ENCODE measurements around the gene CR1. TPM values are rescaled to one million over a fixed set of nuclear protein-coding genes. Genes with fewer than 3 reads are reported as not detected.
"Not testable (repeated sequence)": the region's sequence is repeated elsewhere in the genome, so short reads cannot be mapped to it uniquely, and the experiment has no call there.

Gene CR1
- total and polyA plus RNA-seq, 2 of the 4 experiments (the other 2 are of a cell fraction), result not detected

DNA sequence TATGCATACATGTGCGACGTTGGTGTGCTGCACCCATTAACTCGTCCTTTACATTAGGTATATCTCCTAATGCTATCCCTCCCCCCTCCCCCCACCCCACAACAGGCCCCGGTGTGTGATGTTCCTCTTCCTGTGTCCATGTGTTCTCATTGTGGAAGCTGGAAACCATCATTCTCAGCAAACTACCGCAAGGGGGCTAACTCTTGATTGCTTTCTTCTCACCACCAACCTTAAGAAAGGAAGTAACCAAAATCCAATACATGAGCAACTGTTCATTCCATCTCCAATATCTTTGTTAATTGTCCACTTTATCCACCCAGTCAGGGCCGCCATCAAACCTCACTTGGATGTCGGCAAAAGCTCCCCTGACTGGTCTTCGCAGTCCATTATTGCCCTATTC lies 676 bp upstream of the CR1 start:
- H3K4me2 ChIP-seq (ENCODE audit: low read depth, low read length); BruUV-seq (replicated peaks); H3K56ac ChIP-seq (ENCODE audit: extremely low read depth, insufficient read depth, low read length); H2AFZ ChIP-seq (replicated peaks; ENCODE audit: low read length, poor library complexity); H3K79me1 ChIP-seq (ENCODE audit: low read depth in 1 of 2, low read length in 2 of 2); H2AK9ac ChIP-seq (replicated peaks; ENCODE audit: low read depth, low read length, poor library complexity); H3K36me3 ChIP-seq (ENCODE audit: control insufficient read depth, insufficient read depth, low read length); dilution Hi-C loops (cut with HindIII; ENCODE audit: low sequenced_read_pairs, unreplicated experiment); H2BK120ac ChIP-seq (ENCODE audit: low read depth, low read length); H3K9ac ChIP-seq (ENCODE audit: low read depth, low read length); intact Hi-C loops (cut with micrococcal nuclease); H4K8ac ChIP-seq (ENCODE audit: low read depth in 2 of 2, low read length in 2 of 2); H3K9me3 ChIP-seq (ENCODE audit: control insufficient read depth, insufficient read depth, low read length); H2AK5ac ChIP-seq (ENCODE audit: low read depth, low read length); H3K27ac ChIP-seq (ENCODE audit: insufficient read depth, low read length); H4K20me1 ChIP-seq (ENCODE audit: insufficient read depth, low read length); in situ Hi-C loops (cut with MboI; ENCODE audit: low sequenced_read_pairs); H2BK5ac ChIP-seq (ENCODE audit: low read depth, low read length, poor library complexity, severe bottlenecking); H3K9me1 ChIP-seq (ENCODE audit: insufficient read depth, low read length); POLR2A ChIA-PET (ENCODE audit: unreplicated experiment); H3K4me3 ChIP-seq (ENCODE audit: insufficient read depth, low read depth, low read length); H4K5ac ChIP-seq (ENCODE audit: low read depth, low read length); H3K18ac ChIP-seq (ENCODE audit: low read depth, low read length); CTCF ChIA-PET; H3K4ac ChIP-seq (ENCODE audit: low read depth, low read length); H2BK15ac ChIP-seq (ENCODE audit: low read depth, low read length); H2BK20ac ChIP-seq (ENCODE audit: low read depth, low read length); H3K23ac ChIP-seq (ENCODE audit: low read depth, low read length); H3K4me1 ChIP-seq (ENCODE audit: control insufficient read depth, insufficient read depth, low read length); H3K14ac ChIP-seq (replicated peaks; ENCODE audit: low read depth, low read length); DNase-seq; H4K91ac ChIP-seq (ENCODE audit: insufficient read depth, low read depth, low read length); ATAC-seq (ENCODE audit: low read depth): not testable (repeated sequence)
- H3K27me3 ChIP-seq (ENCODE audit: control insufficient read depth, insufficient read depth, low read length), result peaks cover 21% of the 10 kb centered on the region
- 72% methylated on average over 3 of the region's 8 CpGs; no CpG with 5 or more reads in 1 of the 2 experiments for WGBS, 2 experiments (ENCODE audit: extremely low coverage in 2 of 2, insufficient read length in 1 of 2)

All from IMR-90 (cell line).